ENCODE measurements around the gene NPHS2. TPM values are rescaled to one million over a fixed set of nuclear protein-coding genes. Genes with fewer than 3 reads are reported as not detected.

The NPHS2 gene
- total RNA-seq, 1 experiment from 2014 or later: not detected

GRCh38 chr1:179586107-179586823, 10.5 kb upstream of the NPHS2 start (continued):
- TF ChIP-seq, protein P1, sequence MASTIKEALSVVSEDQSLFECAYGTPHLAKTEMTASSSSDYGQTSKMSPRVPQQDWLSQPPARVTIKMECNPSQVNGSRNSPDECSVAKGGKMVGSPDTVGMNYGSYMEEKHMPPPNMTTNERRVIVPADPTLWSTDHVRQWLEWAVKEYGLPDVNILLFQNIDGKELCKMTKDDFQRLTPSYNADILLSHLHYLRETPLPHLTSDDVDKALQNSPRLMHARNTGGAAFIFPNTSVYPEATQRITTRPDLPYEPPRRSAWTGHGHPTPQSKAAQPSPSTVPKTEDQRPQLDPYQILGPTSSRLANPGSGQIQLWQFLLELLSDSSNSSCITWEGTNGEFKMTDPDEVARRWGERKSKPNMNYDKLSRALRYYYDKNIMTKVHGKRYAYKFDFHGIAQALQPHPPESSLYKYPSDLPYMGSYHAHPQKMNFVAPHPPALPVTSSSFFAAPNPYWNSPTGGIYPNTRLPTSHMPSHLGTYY (CRISPR knock-in tag; IDR thresholded peaks at IDR 0.05): no peak
- TF ChIP-seq AR (CRISPR knock-in tag; IDR thresholded peaks at IDR 0.05) (no peak), ESRRA (CRISPR knock-in tag; IDR thresholded peaks at IDR 0.05; ENCODE audit: borderline replicate concordance) (no peak), EMX1 (CRISPR knock-in tag; IDR thresholded peaks at IDR 0.05) (no peak), ZNF317 (CRISPR knock-in tag; IDR thresholded peaks at IDR 0.05; ENCODE audit: borderline replicate concordance, low read depth) (0 out of 2 replicates have a peak, but pooled peaks have one; percentile 15), OVOL2 (CRISPR knock-in tag; IDR thresholded peaks at IDR 0.05; ENCODE audit: borderline replicate concordance) (no peak), ETV6 (CRISPR knock-in tag; IDR thresholded peaks at IDR 0.05) (no peak), ZNF425 (CRISPR knock-in tag; conservative IDR thresholded peaks at IDR 0.05) (no peak), CTCF (IDR thresholded peaks at IDR 0.05) (peak; percentile 61), TEAD1 (CRISPR knock-in tag; IDR thresholded peaks at IDR 0.05) (0 out of 2 replicates have a peak, but pooled peaks have one; percentile 18), NR1H2 (CRISPR knock-in tag; IDR thresholded peaks at IDR 0.05) (no peak)
- TF ChIP-seq, protein P2, sequence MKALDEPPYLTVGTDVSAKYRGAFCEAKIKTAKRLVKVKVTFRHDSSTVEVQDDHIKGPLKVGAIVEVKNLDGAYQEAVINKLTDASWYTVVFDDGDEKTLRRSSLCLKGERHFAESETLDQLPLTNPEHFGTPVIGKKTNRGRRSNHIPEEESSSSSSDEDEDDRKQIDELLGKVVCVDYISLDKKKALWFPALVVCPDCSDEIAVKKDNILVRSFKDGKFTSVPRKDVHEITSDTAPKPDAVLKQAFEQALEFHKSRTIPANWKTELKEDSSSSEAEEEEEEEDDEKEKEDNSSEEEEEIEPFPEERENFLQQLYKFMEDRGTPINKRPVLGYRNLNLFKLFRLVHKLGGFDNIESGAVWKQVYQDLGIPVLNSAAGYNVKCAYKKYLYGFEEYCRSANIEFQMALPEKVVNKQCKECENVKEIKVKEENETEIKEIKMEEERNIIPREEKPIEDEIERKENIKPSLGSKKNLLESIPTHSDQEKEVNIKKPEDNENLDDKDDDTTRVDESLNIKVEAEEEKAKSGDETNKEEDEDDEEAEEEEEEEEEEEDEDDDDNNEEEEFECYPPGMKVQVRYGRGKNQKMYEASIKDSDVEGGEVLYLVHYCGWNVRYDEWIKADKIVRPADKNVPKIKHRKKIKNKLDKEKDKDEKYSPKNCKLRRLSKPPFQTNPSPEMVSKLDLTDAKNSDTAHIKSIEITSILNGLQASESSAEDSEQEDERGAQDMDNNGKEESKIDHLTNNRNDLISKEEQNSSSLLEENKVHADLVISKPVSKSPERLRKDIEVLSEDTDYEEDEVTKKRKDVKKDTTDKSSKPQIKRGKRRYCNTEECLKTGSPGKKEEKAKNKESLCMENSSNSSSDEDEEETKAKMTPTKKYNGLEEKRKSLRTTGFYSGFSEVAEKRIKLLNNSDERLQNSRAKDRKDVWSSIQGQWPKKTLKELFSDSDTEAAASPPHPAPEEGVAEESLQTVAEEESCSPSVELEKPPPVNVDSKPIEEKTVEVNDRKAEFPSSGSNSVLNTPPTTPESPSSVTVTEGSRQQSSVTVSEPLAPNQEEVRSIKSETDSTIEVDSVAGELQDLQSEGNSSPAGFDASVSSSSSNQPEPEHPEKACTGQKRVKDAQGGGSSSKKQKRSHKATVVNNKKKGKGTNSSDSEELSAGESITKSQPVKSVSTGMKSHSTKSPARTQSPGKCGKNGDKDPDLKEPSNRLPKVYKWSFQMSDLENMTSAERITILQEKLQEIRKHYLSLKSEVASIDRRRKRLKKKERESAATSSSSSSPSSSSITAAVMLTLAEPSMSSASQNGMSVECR (CRISPR knock-in tag; IDR thresholded peaks at IDR 0.05; ENCODE audit: borderline replicate concordance): peak; percentile 34; the same call in 1 of the 2 replicates
- TF ChIP-seq, protein P3, sequence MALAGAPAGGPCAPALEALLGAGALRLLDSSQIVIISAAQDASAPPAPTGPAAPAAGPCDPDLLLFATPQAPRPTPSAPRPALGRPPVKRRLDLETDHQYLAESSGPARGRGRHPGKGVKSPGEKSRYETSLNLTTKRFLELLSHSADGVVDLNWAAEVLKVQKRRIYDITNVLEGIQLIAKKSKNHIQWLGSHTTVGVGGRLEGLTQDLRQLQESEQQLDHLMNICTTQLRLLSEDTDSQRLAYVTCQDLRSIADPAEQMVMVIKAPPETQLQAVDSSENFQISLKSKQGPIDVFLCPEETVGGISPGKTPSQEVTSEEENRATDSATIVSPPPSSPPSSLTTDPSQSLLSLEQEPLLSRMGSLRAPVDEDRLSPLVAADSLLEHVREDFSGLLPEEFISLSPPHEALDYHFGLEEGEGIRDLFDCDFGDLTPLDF (CRISPR knock-in tag; IDR thresholded peaks at IDR 0.05): no peak
- TF ChIP-seq, protein P4, sequence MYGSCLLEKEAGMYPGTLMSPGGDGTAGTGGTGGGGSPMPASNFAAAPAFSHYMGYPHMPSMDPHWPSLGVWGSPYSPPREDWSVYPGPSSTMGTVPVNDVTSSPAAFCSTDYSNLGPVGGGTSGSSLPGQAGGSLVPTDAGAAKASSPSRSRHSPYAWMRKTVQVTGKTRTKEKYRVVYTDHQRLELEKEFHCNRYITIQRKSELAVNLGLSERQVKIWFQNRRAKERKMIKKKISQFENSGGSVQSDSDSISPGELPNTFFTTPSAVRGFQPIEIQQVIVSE (CRISPR knock-in tag; IDR thresholded peaks at IDR 0.05; ENCODE audit: borderline replicate concordance): no peak
- TF ChIP-seq, protein P5, sequence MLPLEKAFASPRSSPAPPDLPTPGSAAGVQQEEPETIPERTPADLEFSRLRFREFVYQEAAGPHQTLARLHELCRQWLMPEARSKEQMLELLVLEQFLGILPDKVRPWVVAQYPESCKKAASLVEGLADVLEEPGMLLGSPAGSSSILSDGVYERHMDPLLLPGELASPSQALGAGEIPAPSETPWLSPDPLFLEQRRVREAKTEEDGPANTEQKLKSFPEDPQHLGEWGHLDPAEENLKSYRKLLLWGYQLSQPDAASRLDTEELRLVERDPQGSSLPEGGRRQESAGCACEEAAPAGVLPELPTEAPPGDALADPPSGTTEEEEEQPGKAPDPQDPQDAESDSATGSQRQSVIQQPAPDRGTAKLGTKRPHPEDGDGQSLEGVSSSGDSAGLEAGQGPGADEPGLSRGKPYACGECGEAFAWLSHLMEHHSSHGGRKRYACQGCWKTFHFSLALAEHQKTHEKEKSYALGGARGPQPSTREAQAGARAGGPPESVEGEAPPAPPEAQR (CRISPR knock-in tag; IDR thresholded peaks at IDR 0.05): no peak
- TF ChIP-seq, protein P6, sequence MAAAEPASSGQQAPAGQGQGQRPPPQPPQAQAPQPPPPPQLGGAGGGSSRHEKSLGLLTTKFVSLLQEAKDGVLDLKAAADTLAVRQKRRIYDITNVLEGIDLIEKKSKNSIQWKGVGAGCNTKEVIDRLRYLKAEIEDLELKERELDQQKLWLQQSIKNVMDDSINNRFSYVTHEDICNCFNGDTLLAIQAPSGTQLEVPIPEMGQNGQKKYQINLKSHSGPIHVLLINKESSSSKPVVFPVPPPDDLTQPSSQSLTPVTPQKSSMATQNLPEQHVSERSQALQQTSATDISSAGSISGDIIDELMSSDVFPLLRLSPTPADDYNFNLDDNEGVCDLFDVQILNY (CRISPR knock-in tag; IDR thresholded peaks at IDR 0.05): 0 out of 2 replicates have a peak, but pooled peaks have one; percentile 31
- TF ChIP-seq, protein P7, sequence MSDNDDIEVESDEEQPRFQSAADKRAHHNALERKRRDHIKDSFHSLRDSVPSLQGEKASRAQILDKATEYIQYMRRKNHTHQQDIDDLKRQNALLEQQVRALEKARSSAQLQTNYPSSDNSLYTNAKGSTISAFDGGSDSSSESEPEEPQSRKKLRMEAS (CRISPR knock-in tag; IDR thresholded peaks at IDR 0.05): peak; percentile 61; the same call in 1 of the 2 replicates
